Rectal smooth muscle tissue (tissue), 1 donor: ENCODE data around the gene PIK3R2.

Experiments used
- H3K27ac ChIP-seq: one replicate; pipeline ENCODE4 v1.7.0; 2013; ENCODE audit warnings: low read depth, low read length, inconsistent platforms
- H3K27me3 ChIP-seq: one replicate; pipeline ENCODE4 v1.7.0; 2013; ENCODE audit warnings: low read length; ENCODE audit not compliant: control insufficient read depth, insufficient read depth
- H3K36me3 ChIP-seq: one replicate; pipeline ENCODE4 v1.7.0; 2013; ENCODE audit warnings: low read length; ENCODE audit not compliant: control insufficient read depth, insufficient read depth
- H3K4me1 ChIP-seq: one replicate; pipeline ENCODE4 v1.7.0; 2013; ENCODE audit warnings: low read length; ENCODE audit not compliant: control insufficient read depth, insufficient read depth
- H3K4me3 ChIP-seq: one replicate; pipeline ENCODE4 v1.7.0; 2013; ENCODE audit warnings: low read length
- H3K9ac ChIP-seq: one replicate; pipeline ENCODE4 v1.7.0; 2013; ENCODE audit warnings: low read length

Gene PIK3R2

DNA sequence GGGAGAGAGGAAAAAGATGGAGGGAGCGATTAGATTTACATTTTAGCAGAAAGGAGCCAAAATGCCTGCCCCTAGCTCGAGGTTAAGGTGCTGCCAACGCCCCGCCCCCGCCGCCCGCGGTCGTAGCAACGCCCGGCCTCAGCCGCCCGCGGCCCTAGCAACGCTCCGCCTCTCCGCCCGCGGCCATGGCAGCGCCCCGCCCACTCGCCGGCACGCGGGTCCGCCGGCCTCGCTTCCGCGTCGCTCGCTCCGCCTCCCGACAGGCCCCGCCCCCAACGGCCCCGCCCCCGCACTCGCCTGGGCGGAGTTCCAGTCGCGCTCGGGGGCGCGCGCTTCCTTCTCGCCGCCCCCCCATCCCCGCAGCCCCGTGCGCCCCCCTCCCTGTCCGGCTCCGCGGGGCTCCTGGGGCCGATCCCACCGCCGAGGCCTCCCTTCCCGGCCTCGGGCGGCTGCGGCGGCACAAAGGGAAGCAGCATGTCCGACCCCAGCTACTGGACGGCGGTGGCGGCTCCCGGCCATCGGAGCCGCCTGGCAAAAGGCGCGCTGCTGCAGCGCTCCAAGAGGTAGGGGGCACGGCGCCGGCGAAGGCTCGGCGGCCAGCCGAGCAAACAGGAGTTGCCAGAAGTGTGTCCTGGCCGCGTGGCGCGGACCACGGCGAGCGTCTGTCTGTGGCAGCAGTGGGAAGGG lies 35.1 kb upstream of the PIK3R2 start:
- peak overlapping the region; percentile 71 for H3K4me3 ChIP-seq
- peaks cover under 1% of the 10 kb centered on the region for H3K36me3 ChIP-seq
- peak overlapping the region; percentile 64 for H3K9ac ChIP-seq
- H3K27ac ChIP-seq, result peak overlapping the region; percentile 4
- H3K27me3 ChIP-seq, result no peaks in the 10 kb centered on the region
- peaks cover 2% of the 10 kb centered on the region for H3K4me1 ChIP-seq

DNA sequence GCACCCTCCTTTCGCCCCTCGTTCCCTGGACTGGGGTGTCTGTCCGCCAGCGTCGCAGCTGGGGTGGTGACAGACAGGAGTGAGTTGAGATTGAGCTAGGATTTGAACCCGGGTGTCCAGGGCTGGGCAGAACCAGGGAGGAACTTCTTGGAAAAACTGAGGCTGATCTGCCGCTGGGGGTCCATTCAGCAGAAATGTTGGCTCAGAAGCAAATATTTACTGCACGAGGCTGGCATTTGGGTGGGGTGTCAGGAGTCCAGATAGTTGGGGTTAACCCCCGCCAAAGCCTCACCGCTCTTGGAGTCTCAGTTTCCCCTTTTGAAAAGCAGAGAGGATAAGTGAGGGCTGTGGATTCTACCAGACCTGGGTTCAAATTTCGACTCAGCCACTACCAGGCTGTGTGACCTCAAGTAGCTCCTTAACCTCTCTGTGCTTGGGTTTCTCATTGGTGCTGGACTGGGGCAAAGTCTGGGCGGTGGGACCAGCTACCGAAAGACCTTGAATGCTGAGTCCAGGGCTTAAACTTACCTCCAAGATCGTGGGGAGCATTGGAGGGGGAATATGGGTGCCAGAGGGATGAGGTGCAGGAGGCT lies 34.4 kb upstream of the PIK3R2 start:
- Histone ChIP-seq H3K27me3 (no peaks in the 10 kb centered on the region), H3K36me3 (peaks cover 6% of the 10 kb centered on the region), H3K4me3 (peak overlapping the region; percentile 71), H3K27ac (peak overlapping the region; percentile 4), H3K9ac (peak overlapping the region; percentile 64), H3K4me1 (peaks cover 2% of the 10 kb centered on the region)

DNA sequence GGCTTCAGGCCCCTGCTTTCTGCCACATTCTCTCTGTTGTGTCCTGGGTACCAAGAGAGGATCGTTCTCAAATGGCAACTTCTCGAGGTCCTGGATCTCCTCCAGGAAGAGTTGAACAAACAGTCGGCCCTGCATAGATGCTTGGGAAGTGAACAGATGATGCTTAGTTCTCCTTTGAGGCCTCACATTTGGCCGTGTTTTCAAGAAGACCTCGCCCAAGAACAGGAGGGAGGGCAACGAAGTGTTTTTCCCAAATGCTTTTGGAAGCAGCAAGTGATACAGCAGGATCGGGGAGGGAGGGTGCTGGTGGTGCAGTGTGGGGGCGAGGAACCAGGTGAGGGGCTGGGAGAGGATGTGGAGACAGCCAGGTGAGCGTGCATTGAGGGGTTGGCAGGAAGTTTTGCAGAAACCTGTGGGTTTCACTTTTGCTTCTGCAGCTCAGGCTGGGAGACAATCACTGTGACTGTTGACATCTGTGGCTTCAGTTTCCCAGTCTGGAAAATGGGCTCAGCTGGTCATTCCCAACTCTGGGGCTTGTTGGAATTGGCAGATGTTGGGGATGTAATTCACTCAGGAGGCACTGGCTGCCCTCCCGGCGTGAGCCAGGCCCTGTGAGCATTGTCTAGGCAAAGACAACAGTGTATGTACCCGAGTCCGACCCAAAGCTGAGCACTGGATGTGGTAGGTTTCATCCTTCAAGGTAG lies 33.8 kb upstream of the PIK3R2 start:
- Histone ChIP-seq H3K36me3 (peaks cover 8% of the 10 kb centered on the region), H3K9ac (no peak overlapping the region), H3K27me3 (no peaks in the 10 kb centered on the region), H3K4me1 (peaks cover 2% of the 10 kb centered on the region), H3K4me3 (peak overlapping the region; percentile 71), H3K27ac (no peak overlapping the region)

DNA sequence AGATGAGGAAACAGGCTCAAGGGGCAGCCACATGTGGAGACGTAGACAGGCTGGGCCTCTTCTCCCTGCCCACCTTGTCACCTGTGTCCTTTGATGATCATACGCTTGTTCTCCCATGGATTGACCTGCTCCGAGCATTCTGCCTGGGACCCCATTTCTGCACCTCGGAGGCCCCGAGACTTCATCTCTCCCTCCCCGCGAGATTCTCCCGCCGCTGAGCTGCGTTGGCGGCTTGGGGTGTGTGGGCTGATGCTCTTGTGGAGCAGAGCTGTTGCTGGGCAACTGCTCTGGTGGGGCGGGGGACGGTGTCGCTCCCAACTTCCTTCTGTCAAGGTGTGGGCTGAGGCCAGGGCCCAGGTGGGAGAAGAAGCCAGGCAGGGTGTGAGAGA lies 33.3 kb upstream of the PIK3R2 start:
- H3K9ac ChIP-seq, result no peak overlapping the region
- H3K4me3 ChIP-seq, result no peak overlapping the region
- H3K27ac ChIP-seq, result no peak overlapping the region

DNA sequence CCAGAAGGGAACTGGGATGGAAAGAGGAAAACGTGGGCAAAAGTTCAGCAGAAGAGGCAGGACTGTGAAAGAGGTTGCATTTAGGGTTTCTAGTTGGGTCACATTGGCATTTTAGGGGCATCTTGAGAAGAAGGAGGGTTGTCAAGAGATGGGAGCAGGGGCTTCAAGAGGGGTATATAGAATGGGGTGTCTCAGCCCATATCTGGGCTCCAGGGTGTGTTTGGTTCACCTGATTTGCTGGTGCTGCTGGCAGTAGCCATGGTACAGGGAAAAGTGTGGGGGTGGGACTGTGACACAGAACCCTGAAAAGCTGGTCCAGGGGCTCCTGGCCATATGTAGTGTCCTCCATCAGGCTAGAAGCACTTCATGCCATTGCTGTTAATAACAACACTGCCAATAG lies 32.8 kb upstream of the PIK3R2 start:
- Histone ChIP-seq H3K4me1 (peaks cover 2% of the 10 kb centered on the region), H3K4me3 (no peak overlapping the region), H3K27ac (no peak overlapping the region), H3K36me3 (peaks cover 15% of the 10 kb centered on the region), H3K9ac (no peak overlapping the region), H3K27me3 (no peaks in the 10 kb centered on the region)

More for the DNA sequence above, 33.3 kb upstream of the PIK3R2 start:
- H3K36me3 ChIP-seq, result peaks cover 14% of the 10 kb centered on the region
- H3K4me1 ChIP-seq, result peaks cover 2% of the 10 kb centered on the region
- no peaks in the 10 kb centered on the region for H3K27me3 ChIP-seq

DNA sequence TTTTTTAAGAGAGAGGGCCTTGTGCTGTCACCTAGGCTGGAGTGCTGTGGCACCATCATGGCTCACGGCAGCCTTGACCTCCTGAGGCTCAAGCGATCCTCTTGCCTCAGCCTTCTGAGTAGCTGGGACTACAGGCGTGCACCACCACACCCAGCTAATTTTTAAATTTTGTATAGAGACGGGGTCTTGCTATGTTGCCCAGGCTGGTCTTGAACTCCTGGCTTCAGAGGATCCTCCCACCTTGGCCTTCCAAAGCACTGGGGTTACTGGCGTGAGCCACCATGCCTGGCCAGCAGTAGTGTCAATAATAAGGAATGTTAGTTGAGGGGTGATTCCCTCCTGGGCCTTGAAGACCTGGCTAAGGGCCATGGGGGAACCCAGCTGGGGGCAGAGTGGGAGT lies 31.8 kb upstream of the PIK3R2 start:
- H3K4me1 ChIP-seq, result peaks cover 2% of the 10 kb centered on the region
- H3K27me3 ChIP-seq, result no peaks in the 10 kb centered on the region
- H3K9ac ChIP-seq, result no peak overlapping the region
- no peak overlapping the region for H3K27ac ChIP-seq
- H3K4me3 ChIP-seq, result no peak overlapping the region
- H3K36me3 ChIP-seq, result peaks cover 18% of the 10 kb centered on the region

DNA sequence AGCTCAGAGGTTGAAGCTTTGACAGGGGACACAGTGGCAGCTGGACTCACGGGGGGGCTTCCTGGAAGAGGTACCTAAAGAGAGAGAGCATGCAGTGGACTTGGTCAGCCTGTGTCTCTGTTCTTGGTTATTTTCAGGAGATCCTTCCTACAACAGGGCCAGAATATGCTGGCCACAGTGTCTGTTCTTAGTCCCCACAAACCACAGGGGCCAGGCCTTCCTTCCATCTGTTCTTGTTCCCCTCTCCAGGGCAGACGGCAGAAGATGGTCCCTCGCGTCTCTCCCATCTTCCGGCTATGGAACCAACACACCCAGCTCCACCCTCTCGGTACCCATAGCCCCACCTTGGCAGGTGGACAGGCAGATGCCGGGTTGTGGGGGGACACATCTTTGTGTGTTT lies 30.5 kb upstream of the PIK3R2 start:
- no peak overlapping the region for H3K4me3 ChIP-seq
- no peak overlapping the region for H3K9ac ChIP-seq
- H3K4me1 ChIP-seq, result peaks cover under 1% of the 10 kb centered on the region
- H3K27ac ChIP-seq, result no peak overlapping the region
- H3K36me3 ChIP-seq, result peaks cover 20% of the 10 kb centered on the region
- no peaks in the 10 kb centered on the region for H3K27me3 ChIP-seq

- Histone ChIP-seq H3K9ac (no peak overlapping the region), H3K27ac (no peak overlapping the region), H3K27me3 (no peaks in the 10 kb centered on the region), H3K4me1 (no peaks in the 10 kb centered on the region), H3K36me3 (peaks cover 24% of the 10 kb centered on the region), H3K4me3 (no peak overlapping the region)
Observed at GRCh38 chr19:18122860-18123795, 29.8 kb upstream of the PIK3R2 start.

- Histone ChIP-seq H3K36me3 (peaks cover 31% of the 10 kb centered on the region), H3K4me3 (no peak overlapping the region)
Observed at GRCh38 chr19:18123819-18124218, 29.1 kb upstream of the PIK3R2 start.

GRCh38 chr19:18126097-18126496 lies 26.9 kb upstream of the PIK3R2 start:
- H3K27ac ChIP-seq, result no peak overlapping the region
- H3K27me3 ChIP-seq, result no peaks in the 10 kb centered on the region
- H3K4me1 ChIP-seq, result no peaks in the 10 kb centered on the region
- H3K36me3 ChIP-seq, result peaks cover 33% of the 10 kb centered on the region
- H3K9ac ChIP-seq, result no peak overlapping the region
- no peak overlapping the region for H3K4me3 ChIP-seq

More at GRCh38 chr19:18123819-18124218, 29.1 kb upstream of the PIK3R2 start:
- Histone ChIP-seq H3K27me3 (no peaks in the 10 kb centered on the region), H3K9ac (no peak overlapping the region), H3K27ac (no peak overlapping the region), H3K4me1 (no peaks in the 10 kb centered on the region)

DNA sequence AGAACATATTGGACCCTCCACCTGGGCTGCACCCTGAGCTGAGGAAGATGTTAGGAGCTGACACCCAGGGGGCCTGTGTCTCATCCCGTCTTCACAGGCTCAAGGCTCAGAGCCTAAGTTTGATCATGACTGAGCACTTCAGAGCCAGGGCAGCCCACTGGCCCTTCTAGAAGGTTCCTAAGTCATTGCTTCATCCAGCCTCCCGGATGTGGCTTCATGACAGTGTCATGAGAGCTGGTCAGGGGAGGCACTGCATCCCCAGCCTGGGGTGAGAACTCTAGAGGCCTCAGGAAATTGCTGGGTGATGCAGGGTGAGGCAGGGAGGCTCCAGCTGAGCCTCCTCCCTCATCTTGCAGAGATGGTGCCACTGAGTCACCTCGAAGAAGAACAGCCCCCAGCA lies 24.9 kb upstream of the PIK3R2 start:
- H3K9ac ChIP-seq, result no peak overlapping the region
- H3K4me1 ChIP-seq, result no peaks in the 10 kb centered on the region
- H3K27me3 ChIP-seq, result no peaks in the 10 kb centered on the region
- no peak overlapping the region for H3K4me3 ChIP-seq
- H3K27ac ChIP-seq, result no peak overlapping the region
- H3K36me3 ChIP-seq, result peaks cover 36% of the 10 kb centered on the region

- no peak overlapping the region for H3K27ac ChIP-seq
- H3K4me1 ChIP-seq, result no peaks in the 10 kb centered on the region
- no peaks in the 10 kb centered on the region for H3K27me3 ChIP-seq
- H3K4me3 ChIP-seq, result no peak overlapping the region
- H3K36me3 ChIP-seq, result peaks cover 33% of the 10 kb centered on the region
- no peak overlapping the region for H3K9ac ChIP-seq
Observed at GRCh38 chr19:18128805-18129204, 24.2 kb upstream of the PIK3R2 start.
